Fibroblast of lung (primary cell): ENCODE data around the gene ADORA2B.

Source experiments
- EZH2 ChIP-seq: IDR thresholded peaks from 2 replicates; pipeline ENCODE4 v1.5.1; 2012; ENCODE audit warnings: low read length, control low read depth, mild to moderate bottlenecking; ENCODE audit errors: missing control alignments
- TF ChIP-seq, protein P1 (sequence below), 2 donors: IDR thresholded peaks in 1 of 2; conservative IDR thresholded peaks in 1 of 2; 1 replicate in 1 of 2; 2 replicates in 1 of 2; pipeline ENCODE4 v1.5.1; 2011 to 2012; ENCODE audit warnings: low read length in 2 of 2, control low read depth in 1 of 2, inconsistent platforms in 1 of 2, low read depth in 1 of 2, mild to moderate bottlenecking in 1 of 2

DNA sequence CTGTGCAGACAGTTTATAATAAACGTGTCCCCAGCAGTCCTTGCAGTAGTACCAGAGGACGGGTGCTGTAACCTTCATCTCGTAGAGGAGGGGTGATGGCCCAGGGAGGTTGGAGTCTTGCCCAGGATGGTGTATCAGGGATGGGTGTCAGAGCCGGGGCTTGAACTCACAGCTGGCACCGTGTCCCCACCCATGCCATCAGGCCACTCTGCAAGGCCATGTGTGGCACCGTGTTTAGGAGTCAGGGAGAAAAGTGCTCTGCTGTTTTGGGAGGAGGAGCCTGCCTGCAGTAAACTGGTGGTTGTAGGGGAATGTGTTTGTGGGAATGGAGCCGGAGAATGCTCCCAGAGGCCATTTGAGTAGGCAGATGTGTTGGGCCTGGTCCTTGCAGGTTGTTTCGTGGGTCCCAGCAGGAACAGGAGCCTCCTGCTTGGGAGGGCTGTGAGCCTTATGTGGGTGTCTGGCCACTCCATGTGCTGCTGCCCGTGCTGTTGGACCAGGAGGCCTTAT is 1.7 kb downstream of the ADORA2B start:
- TF ChIP-seq, protein P1, sequence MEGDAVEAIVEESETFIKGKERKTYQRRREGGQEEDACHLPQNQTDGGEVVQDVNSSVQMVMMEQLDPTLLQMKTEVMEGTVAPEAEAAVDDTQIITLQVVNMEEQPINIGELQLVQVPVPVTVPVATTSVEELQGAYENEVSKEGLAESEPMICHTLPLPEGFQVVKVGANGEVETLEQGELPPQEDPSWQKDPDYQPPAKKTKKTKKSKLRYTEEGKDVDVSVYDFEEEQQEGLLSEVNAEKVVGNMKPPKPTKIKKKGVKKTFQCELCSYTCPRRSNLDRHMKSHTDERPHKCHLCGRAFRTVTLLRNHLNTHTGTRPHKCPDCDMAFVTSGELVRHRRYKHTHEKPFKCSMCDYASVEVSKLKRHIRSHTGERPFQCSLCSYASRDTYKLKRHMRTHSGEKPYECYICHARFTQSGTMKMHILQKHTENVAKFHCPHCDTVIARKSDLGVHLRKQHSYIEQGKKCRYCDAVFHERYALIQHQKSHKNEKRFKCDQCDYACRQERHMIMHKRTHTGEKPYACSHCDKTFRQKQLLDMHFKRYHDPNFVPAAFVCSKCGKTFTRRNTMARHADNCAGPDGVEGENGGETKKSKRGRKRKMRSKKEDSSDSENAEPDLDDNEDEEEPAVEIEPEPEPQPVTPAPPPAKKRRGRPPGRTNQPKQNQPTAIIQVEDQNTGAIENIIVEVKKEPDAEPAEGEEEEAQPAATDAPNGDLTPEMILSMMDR (conservative IDR thresholded peaks at IDR 0.05 in 1 of 2, IDR thresholded peaks at IDR 0.05 in 1 of 2; ENCODE audit: low read depth in 1 of 2, low read length in 2 of 2) = no peak
- TF ChIP-seq EZH2 = no peak
